ENCODE data around the gene DACT1.

GRCh38 chr14:58628406-58628805, 9.4 kb upstream of the DACT1 start:
- no peak for TF ChIP-seq CTCF (conservative IDR thresholded peaks at IDR 0.05)
- no peak for TF ChIP-seq EZH2 (IDR thresholded peaks at IDR 0.05; ENCODE audit: low read depth)

Data from PC-9 (cell line).